Measurements from ENCODE around the gene TGIF2.

TGIF2 gene

GRCh38 chr20:36573103-36573797 lies at the start of gene TGIF2:
TGIF2 (plus strand) TSS chr20:36573597; CDS start chr20:36578775, 5,178 bp downstream.
- DNase-seq (ENCODE audit: low read depth in 3 of 3), result peak; percentile 68 to 84 (median 82)

- DNase-seq (ENCODE audit: low read depth in 3 of 3), result no peak
Measured at GRCh38 chr20:36525620-36526365, 47.6 kb upstream of the TGIF2 start.

GRCh38 chr20:36526521-36527011 lies 46.8 kb upstream of the TGIF2 start:
- no peak for DNase-seq (ENCODE audit: low read depth in 3 of 3)

- DNase-seq (ENCODE audit: low read depth in 3 of 3), result no peak
Measured at GRCh38 chr20:36527331-36528125, 45.9 kb upstream of the TGIF2 start.

- DNase-seq (ENCODE audit: low read depth in 3 of 3), result no peak
Measured at GRCh38 chr20:36528176-36528874, 45.1 kb upstream of the TGIF2 start.

- DNase-seq (ENCODE audit: low read depth in 3 of 3), result no peak
Measured at GRCh38 chr20:36528875-36529417, 44.5 kb upstream of the TGIF2 start.

GRCh38 chr20:36532388-36532787 lies 41.0 kb upstream of the TGIF2 start:
- no peak for DNase-seq (ENCODE audit: low read depth in 3 of 3)

- no peak for DNase-seq (ENCODE audit: low read depth in 3 of 3)
Measured at GRCh38 chr20:36532822-36533221, 40.6 kb upstream of the TGIF2 start.

- no peak for DNase-seq (ENCODE audit: low read depth in 3 of 3)
Measured at GRCh38 chr20:36538026-36538722, 35.2 kb upstream of the TGIF2 start.

GRCh38 chr20:36540551-36541211 lies 32.7 kb upstream of the TGIF2 start:
- DNase-seq (ENCODE audit: low read depth in 3 of 3), result no peak

GRCh38 chr20:36541227-36541767 lies 32.1 kb upstream of the TGIF2 start, which contains the start of gene MYL9:
MYL9 (plus strand) TSS chr20:36541519; CDS start chr20:36544885, 3,366 bp downstream.
- DNase-seq (ENCODE audit: low read depth in 3 of 3), result no peak

- DNase-seq (ENCODE audit: low read depth in 3 of 3), result no peak
Measured at GRCh38 chr20:36541768-36542488, 31.5 kb upstream of the TGIF2 start.

GRCh38 chr20:36542516-36543183 lies 30.7 kb upstream of the TGIF2 start:
- no peak for DNase-seq (ENCODE audit: low read depth in 3 of 3)

- DNase-seq (ENCODE audit: low read depth in 3 of 3), result no peak
Measured at GRCh38 chr20:36543184-36544133, 29.9 kb upstream of the TGIF2 start.

GRCh38 chr20:36544134-36545018 lies 29.0 kb upstream of the TGIF2 start:
- DNase-seq (ENCODE audit: low read depth in 3 of 3), result no peak

GRCh38 chr20:36546111-36546736 lies 27.2 kb upstream of the TGIF2 start:
- DNase-seq (ENCODE audit: low read depth in 3 of 3), result no peak
